Hematopoietic multipotent progenitor cell treated with erythropoietin and hydrocortisone succinate and interleukin-3 and kit ligand, for 6 days (in vitro differentiated cells): ENCODE results near the gene PDIA6.

Experiments
- DNase-seq: peaks from one replicate; pipeline ENCODE4 v3.0.0-alpha.2; 2015

PDIA6 gene

GRCh38 chr2:10760794-10761504, 51.6 kb downstream of the PDIA6 start:
- no peak for DNase-seq

- DNase-seq, result no peak
These were observed 53.4 kb downstream of the PDIA6 start for GRCh38 chr2:10759151-10759714.

GRCh38 chr2:10757814-10758286, 54.7 kb downstream of the PDIA6 start:
- no peak for DNase-seq

- no peak for DNase-seq
These were observed 57.0 kb downstream of the PDIA6 start for GRCh38 chr2:10755621-10756020.

- no peak for DNase-seq
These were observed 58.7 kb downstream of the PDIA6 start for GRCh38 chr2:10753876-10754275.

GRCh38 chr2:10753156-10753555, 59.4 kb downstream of the PDIA6 start:
- no peak for DNase-seq

- DNase-seq, result no peak
These were observed 60.3 kb downstream of the PDIA6 start for GRCh38 chr2:10752236-10752635.

- DNase-seq, result no peak
These were observed 62.0 kb downstream of the PDIA6 start for GRCh38 chr2:10750610-10751009.

- no peak for DNase-seq
These were observed 69.9 kb downstream of the PDIA6 start for GRCh38 chr2:10742666-10743065.

GRCh38 chr2:10741139-10741538, 71.4 kb downstream of the PDIA6 start:
- no peak for DNase-seq

GRCh38 chr2:10740226-10740625, 72.4 kb downstream of the PDIA6 start:
- DNase-seq, result no peak

GRCh38 chr2:10738192-10738591, 74.4 kb downstream of the PDIA6 start:
- DNase-seq, result no peak

- no peak for DNase-seq
These were observed 78.6 kb downstream of the PDIA6 start for GRCh38 chr2:10733980-10734379.

- no peak for DNase-seq
These were observed 79.0 kb downstream of the PDIA6 start for GRCh38 chr2:10733566-10733925.
